Left colon (tissue), 2 donors: ENCODE results near the gene AANAT. TPM values are rescaled to one million over a fixed set of nuclear protein-coding genes. Genes with fewer than 3 reads are reported as not detected.
A peak's percentile ranks its signal among the peaks of the same experiment; 100 is the strongest.

Experiments
- ATAC-seq: fragments of 200-7000 bp; cut with Tn5 transposase; one replicate; pipeline ENCODE4 v1.9.1; 2020; ENCODE audit warnings: mild to moderate bottlenecking, moderate library complexity
- DNase-seq, 2 donors: peaks; one replicate each; pipeline ENCODE4 v3.0.0-alpha.2; 2020
- intact Hi-C, 2 donors: fragments of 100-400 bp; cut with DNase I in 1 of 2; cut with micrococcal nuclease in 1 of 2; formaldehyde crosslinking; loops; one replicate each; pipeline versions ENCODE4 v1.11.2 to v1.14.0; 2022; cut with DNase I, micrococcal nuclease
- long read RNA-seq: library from polyadenylated mRNA; unstranded; transcript quantifications from one replicate; pipeline ENCODE4 v2.0.0, GENCODE V29; 2021
- total RNA-seq, 2 donors: library from RNA; stranded (reverse); fragmentation: NEBNext Ultra II Directional; extraction: Animal tissue kit (Norgen Biotek cat#: 25700); gene quantifications; one replicate each; pipeline ENCODE4 v1.2.1, GENCODE V29; 2021
- donor health status: DM: no; HTN: no; CAD: no.
- donor health status: DM: yes; HTN: yes; CAD: no.

AANAT gene
- not detected for total RNA-seq
- long read RNA-seq: 0 reads

DNA sequence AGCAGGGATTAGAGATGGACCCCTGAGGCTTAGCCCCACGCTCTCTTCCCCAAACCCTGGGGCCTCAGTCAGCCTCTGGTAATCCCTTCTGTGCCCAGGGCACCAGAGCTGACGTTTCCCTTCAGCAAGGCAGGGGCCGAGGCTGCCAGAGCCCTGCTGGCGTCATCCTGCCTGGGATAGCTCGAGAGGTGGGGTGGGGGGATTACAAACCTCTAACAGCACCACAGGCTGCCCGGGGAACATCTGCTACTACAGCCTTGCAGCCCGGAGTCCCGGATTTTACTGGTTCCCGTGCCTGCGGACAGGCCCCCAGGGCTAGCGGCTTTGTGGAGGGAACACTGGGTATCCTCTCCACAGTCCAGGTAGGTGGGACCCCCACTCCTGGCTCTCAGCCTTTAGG, at the start of gene AANAT:
TSS of gene AANAT (plus strand) at position 238 of the 400 bp plus-strand sequence. CDS start 1,144 bp downstream, outside the sequence.
- DNase-seq (no peak), ATAC-seq (no peak)
- intact Hi-C loops: loop anchor here (5.0 kb wide), 1 partner anchor 40 kb away; no protein-coding TSS in a partner anchor

DNA sequence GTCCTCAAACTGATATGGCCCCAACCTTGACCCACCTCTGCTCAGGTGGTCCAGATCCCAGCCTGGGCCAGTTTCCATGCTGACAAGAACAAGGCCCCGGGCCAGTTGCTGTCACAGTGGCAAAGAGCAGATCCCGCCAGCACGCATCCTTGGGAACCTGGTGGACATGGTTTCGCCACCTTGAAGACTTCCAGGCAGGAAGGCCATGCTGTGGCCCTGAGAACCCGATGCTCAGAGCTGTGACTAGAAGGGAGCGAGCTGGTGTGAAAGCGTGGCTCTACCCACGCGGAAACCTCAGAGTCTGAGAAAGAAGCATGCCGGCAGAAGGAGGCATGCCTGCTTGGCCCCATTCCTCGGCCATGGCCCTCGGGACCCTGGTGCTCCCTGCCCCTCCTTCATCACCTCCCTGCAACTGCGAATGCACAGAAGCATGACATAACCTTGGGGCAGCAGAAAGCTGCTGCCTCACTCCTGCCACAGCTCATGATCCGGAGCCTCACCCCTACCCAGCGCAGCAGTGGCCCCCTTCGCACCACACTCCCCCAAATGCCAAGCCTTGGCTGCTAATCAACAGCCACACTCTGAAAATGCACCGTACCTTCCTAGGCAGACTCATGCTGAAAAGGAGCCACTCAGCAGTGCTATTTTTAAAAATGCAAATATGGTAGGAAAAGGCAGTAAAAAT, 47.7 kb upstream of the AANAT start:
- ATAC-seq (no peak), DNase-seq (no peak)
- intact Hi-C loops: no loop called here

DNA sequence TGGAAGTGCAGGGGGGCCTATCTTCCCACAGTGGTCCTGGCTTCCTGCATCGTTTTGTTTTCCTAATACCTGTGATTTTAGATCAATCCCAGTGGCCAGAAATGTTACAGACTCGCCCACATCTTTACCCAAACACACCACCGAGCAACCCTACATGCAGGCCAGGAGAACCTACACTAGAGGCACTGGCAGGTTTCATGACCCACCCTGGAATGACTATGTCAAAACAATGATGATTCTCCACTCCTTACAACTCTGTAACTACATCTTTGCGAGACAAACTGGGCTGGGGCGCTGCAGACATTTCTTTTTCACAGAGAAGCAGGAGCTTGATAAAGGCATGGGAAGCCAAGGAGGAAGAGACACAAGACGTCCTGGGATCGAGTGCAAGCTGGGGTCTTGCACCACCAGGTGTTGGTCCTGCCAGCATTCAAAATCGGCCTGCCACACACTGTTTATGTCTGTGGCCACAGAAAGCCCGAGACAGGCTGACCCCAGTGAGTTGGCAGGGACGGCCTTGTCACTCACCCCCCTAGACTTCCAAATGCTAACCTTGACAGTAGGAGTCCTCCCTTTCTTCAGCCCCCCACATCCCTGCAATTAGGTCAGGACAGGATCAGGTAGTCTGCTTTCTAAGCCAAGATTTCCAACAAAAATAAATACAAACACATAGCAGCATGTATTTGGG, 46.9 kb upstream of the AANAT start:
- DNase-seq: no peak
- intact Hi-C loops: no loop called here
- ATAC-seq: no peak

DNA sequence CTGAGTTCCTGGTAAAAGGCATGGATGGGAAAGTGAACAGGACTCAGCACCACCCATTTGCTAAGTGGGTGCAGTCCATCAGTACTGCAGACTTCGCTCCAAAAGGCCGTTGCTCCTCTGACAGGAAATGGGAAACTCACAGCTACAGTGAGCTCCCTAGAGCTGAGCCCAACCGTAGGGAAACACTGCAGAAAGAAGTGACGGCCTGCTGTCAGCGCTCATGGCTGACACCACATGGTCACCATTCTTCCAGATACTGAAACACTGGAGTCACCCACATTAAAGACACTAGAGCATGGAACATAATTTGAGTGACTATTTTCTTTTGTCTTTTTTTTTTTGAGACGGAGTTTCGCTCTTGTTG, 46.4 kb upstream of the AANAT start:
- intact Hi-C loops: no loop called here
- no peak for DNase-seq
- ATAC-seq: peak; percentile 45

DNA sequence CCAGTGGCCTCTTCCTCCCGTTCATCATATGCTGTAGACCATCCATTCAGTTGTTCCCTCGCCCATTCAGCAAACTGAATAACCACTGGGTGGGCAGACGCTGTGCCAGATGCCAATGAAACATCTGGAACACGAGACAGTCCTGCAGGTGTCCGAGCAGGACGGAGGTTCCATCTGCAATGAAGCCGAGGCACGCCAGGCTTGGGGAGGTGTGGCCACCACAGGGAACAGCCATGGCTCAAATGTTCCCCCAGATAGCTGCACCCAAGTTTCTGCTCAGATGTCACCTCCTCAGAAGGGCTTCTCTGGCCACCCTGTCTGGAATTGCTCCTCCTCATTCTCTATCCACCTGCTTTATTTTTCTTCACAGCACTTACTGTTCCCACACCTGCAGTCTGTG, 45.0 kb upstream of the AANAT start:
- ATAC-seq (no peak), DNase-seq (no peak)
- intact Hi-C loops: no loop called here

DNA sequence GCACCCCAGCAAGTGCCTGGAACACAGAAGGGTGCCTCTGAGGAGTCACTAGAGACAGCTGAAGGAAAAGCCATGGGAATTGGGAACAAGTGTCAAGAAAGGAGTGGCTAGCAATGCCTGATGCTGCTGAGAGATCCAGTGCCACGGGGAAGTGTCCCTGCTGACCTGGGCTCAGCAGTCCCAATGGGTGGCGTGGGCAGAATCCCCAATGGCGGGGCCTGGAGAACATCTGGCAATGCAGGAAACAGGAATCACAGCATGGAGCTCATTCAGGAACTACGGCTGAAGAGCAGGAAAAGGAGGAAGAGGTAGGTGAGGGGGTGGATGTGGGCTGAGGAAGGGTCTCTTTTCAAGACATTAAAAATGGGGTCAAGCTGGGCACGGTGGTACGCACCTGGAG, 44.5 kb upstream of the AANAT start:
- ATAC-seq (no peak), DNase-seq (no peak)
- intact Hi-C loops: no loop called here

DNA sequence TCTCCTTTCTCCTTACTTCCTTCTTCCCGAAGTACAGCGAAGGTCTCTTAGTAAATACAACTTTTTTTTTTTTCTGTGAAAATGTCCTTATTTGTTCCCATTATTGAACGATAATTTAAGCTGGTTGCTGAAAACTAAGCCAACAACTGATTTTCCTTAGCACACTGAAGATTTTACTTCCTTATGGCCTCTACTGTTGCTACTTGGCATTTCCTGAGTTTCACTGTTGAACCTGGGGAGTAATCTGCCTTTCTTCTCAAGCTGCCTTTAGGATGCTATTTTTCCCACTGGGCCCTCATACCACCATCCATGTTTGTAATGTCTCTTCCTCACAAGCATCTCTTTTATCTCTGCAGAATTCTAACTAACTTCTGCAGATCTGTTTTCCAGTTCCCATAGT, 40.5 kb upstream of the AANAT start:
- intact Hi-C loops: no loop called here
- peak; percentile 80 for ATAC-seq
- no peak for DNase-seq

DNA sequence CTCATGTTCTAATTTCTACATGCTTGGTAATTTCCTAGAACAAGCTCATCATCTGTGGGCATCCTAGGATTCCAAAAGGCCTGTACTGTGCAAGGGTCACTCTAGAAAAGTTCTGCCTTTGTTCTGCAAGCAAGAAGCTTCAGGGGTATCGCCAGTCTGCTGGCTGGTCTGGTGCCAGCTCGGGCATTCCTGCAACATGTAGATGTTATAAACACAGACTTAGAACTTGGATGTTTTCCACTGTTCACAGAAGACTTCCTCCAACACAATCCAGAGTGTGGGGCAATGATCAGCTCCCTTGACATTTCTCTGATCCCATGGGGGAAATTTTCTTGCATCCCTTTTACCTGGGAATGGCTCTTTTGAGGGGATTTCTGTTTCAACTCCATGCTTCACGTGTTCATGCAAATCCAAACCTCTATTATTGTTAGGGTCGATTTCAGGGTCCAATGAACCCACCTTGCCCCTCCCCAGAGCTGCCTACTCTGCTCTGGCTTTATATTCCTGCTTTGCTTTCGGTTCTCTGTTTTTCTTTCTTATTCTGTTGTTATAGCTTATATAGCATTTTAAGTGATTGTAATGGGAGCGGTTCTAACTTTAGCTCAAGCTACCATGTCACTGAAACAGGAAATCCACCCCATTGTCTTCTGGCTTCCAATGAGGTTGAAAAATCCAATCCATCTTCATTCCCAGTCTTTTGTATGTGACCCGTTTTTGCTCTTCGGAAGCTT, 39.7 kb upstream of the AANAT start:
- ATAC-seq (peak; percentile 82), DNase-seq (peak in 1 of 2 donors; percentile 59)
- intact Hi-C loops: no loop called here

DNA sequence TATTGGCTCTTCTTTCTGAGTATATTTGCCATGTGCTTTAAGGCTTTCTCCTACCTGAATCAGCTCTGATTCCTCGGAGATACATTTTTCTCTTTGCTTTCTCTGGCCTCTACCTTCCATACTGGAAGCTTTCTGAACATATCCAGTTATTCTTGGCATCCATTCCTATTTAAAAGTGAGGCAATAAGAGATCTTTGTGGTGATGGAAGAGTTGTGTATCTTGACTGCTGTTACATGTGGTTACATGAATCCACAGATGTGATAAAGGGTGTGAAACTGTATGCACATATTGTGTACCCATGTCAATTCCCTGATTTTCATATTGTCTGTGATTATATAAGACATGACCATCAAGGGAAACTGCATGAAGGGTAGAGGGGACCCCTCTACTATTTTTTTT, 38.9 kb upstream of the AANAT start:
- ATAC-seq: no peak
- intact Hi-C loops: no loop called here

DNA sequence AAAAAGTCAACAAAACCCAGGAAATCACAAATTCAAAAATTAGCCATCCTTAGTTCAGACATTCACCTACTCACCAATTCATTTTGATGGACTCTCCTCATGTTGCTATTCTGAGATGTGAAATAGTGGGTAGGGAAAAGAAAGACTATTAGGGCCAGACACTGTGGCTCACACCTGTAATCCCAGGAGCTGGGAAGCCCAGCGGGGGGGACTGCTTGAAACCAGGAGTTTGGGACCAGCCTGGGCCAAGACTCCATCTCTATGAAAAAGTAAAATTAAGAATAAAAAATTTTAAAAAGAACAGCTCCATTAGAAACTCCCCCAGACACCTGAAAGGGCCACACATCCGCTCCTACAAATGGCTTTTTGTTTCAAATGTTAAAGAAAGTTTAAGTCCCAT, 35.9 kb upstream of the AANAT start:
- DNase-seq: no peak
- intact Hi-C loops: no loop called here
- no peak for ATAC-seq

More for the DNA sequence above, 38.9 kb upstream of the AANAT start:
- DNase-seq: no peak

DNA sequence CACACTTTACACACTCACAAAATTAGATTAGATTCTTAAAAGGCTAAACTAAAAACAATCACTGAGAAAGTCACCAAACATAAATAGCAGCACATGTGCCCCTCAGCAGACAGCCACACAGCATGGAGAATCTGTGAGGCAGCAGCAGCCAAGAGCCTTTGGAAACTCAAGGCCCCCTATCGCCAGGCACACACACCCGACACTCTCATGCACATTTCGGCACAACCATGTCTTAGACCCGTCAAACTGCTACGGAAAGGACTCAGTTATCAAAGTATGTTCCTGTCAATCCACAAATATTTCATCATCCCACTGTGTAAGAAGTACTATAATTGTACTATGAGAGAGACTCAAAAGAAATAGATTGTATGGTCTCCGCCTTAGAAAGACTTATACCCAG, 35.4 kb upstream of the AANAT start:
- DNase-seq (no peak), ATAC-seq (no peak)
- intact Hi-C loops: no loop called here

DNA sequence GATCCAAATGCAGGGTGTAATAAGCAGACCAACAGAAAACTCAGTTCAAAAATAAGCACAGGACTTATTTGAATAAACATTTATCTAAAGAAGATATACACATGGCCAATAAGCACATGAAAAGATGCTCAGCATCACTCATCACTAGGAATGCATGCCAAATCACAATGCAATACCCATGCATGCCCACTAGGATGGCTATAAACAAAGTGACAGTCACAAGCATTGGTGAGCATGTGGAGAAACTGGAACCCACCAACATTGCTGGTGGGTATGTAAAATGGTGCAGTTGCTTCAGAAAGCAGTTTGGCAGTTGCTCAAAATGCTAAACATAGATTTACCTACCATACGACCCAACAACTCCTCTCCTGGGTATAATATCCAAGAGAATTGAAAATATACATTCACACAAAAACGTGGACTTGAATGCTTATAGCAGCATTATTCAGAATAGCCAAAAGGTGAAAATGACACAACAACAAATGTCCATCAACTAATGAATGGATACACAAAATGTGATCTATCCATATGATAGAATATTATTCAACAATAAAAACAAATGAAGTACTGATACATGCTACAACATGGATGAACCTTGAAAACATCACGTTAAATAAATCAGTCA, 34.6 kb upstream of the AANAT start:
- ATAC-seq: no peak
- intact Hi-C loops: no loop called here

DNA sequence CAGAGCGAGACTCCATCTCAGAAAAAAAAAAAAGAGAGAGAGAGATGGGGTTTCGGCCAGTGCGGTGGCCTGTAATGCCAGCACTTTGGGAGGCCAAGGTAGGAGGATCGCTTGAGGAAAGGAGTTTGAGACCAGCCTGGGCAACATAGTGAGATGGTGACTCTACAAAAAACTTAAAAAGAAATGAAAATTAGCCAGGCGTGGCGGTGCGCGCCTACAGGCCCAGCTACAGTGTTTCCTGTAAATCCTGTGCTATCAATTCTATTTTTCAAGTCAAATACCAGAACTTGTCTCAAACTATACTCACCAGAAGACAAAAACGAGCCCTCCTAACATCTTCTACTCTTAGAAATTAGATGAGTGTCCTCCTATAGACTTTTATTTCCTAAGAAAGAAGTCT, 33.7 kb upstream of the AANAT start:
- ATAC-seq: no peak

More for the DNA sequence above, 34.6 kb upstream of the AANAT start:
- DNase-seq: no peak

DNA sequence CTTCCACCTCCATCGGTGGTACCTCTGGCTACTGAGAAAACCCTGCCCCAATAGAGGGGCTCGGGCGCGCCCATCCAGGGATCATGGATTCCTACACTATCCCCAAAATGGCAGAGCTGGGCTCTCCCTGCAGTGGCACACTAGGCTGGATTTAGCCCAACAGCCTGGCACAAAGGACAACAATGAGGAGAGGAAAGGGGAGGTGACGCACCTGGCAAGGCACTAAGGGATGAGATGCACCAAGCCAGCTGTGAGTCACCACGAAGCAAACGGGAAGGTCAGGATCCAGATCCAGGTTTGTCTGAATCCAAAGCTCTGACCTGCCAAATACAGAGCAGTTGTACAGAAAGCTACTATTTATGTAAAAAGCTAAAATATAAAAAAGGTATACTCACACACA, 32.5 kb upstream of the AANAT start:
- no peak for ATAC-seq
- intact Hi-C loops: no loop called here
- no peak for DNase-seq

More for the DNA sequence above, 33.7 kb upstream of the AANAT start:
- intact Hi-C loops: no loop called here
- no peak for DNase-seq

DNA sequence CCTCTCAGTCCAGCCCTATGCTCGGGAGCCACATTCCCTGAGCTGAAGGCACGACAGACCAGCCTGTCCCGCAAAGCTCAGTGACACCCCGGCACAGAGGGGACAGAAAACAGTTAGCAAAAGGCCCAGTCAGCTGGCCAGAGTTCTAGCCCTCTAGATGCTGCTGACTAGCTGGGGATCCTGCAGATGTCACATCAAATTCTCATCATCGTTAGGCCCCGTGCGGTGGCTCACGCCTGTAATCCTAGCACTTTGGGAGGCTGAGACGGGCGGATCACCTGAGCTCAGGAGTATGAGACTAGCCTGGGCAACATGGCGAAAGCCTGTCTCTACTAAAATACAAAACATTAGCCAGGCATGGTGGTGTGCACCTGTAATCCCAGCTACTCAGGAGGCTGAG, 31.7 kb upstream of the AANAT start:
- intact Hi-C loops: no loop called here
- no peak for DNase-seq
- ATAC-seq: no peak

DNA sequence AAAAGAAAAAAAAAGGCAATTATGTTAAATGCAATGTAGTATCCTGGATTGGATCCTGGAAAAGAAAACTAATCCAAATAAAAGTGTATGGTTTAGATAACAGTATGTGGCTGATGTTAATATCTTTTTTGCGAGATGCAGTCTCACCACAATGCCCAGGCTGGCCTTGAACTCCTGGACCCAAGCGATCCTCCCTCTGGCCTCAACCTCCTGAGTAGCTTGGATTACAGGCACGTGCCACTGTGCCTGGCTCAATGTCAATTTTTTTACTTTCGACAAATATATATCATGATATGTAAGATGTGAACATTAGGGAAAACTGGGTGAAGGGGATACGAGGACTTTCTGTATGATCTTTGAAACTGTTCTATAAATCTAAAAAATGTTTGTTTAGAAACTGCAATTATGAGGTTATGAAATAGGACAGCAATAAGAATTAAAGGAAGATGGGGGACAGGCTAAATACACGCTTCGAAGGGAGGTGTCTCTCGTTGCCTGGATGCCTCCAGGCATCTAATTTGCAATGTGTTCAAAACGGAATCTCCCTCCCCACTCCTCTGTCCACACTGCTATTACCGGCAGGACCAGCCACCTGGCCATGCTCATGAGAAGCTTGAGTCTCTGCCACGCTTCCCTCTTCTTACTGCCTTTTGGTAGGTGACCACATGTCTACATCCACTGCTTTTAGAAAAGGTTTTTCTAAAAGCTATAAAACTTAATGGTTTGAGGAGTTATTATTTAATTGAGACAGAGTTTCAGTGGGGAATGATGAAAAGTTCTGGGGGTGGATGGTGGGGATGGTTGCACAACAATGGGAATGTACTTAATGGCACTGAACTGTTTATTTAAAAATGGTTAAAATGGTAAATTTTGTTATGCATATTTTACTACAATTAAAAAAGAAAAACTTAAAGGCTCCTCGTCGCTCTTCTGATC, 29.7 kb upstream of the AANAT start:
- peak; percentile 30 for ATAC-seq
- DNase-seq: no peak
- intact Hi-C loops: no loop called here

DNA sequence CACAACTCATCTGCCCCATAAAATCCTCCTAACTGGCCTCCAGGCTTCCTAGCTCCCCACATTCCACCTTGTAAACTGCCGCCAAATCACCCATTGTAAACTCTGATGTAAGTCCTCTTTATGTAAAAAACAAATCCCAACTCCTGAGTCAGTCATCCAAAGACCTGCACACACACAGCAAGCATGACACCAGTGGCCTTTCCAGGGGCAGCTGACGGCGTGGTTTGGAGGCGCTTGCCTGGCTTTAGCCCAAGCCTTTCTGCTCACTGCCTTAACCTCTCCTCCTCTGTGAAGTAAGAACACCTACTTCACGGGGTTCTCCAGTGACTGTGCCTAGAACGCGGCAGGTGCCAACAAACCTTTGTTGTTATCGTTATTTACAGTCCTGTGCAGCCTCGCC, 28.5 kb upstream of the AANAT start:
- intact Hi-C loops: no loop called here
- ATAC-seq: no peak
- no peak for DNase-seq

DNA sequence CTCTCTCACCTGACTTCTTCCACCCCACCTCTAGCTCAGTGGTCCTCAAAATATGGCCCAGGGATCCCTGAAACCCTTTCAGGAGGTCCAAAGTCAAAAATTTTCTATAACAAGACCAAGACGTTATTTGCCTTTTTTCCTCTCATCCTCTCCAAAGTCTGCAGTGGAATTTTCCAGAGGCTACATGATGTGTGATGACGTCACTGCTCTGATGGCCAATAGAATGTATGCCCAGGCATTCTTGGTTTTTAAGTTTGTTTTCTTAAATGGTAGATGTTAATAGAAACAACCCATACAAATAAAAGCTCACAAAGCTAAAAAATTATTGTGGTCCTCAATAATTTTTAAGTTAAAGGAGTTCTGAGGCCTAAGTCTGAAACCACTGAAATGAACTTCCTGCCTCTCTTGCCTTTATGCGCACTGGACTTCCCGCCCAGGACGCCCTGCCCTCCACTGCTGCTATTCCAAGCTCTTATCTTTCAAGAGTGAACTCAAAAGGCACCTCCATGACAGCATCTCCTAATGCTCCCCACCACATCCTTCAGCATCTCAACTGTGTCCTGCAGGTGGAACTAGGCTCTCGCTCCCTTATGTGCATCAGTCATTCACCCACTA, 28.0 kb upstream of the AANAT start:
- ATAC-seq (no peak), DNase-seq (no peak)
- intact Hi-C loops: no loop called here
